HG03469 (cell line): ENCODE data around the gene ZSWIM6.

Experiments used
- ATAC-seq: cut with Tn5 transposase; IDR thresholded peaks from one replicate; pipeline ENCODE4 v1.9.1; 2021; ENCODE audit warnings: mild to moderate bottlenecking, moderate library complexity, moderate number of reproducible peaks; ENCODE audit not compliant: unreplicated experiment

Gene ZSWIM6

GRCh38 chr5:61331407-61332357, at the start of gene ZSWIM6:
TSS of gene ZSWIM6 (plus strand) at chr5:61332258. CDS start at chr5:61332273, 15 bp downstream.
- peak; percentile 44 for ATAC-seq

- ATAC-seq, result no peak
Observed at GRCh38 chr5:61283471-61283870, 48.6 kb upstream of the ZSWIM6 start.

GRCh38 chr5:61285531-61285930, 46.5 kb upstream of the ZSWIM6 start:
- no peak for ATAC-seq

- ATAC-seq, result no peak
Observed at GRCh38 chr5:61286446-61287132, 45.5 kb upstream of the ZSWIM6 start.

- no peak for ATAC-seq
Observed at GRCh38 chr5:61287474-61287873, 44.6 kb upstream of the ZSWIM6 start.

- ATAC-seq, result no peak
Observed at GRCh38 chr5:61289241-61289640, 42.8 kb upstream of the ZSWIM6 start.

GRCh38 chr5:61289669-61290306, 42.3 kb upstream of the ZSWIM6 start:
- ATAC-seq, result no peak

- ATAC-seq, result no peak
Observed at GRCh38 chr5:61290791-61291210, 41.3 kb upstream of the ZSWIM6 start.

GRCh38 chr5:61292062-61292657, 39.9 kb upstream of the ZSWIM6 start:
- ATAC-seq, result no peak

GRCh38 chr5:61293071-61293470, 39.0 kb upstream of the ZSWIM6 start:
- no peak for ATAC-seq

GRCh38 chr5:61293873-61294272, 38.2 kb upstream of the ZSWIM6 start:
- ATAC-seq, result no peak

- ATAC-seq, result no peak
Observed at GRCh38 chr5:61295365-61295764, 36.7 kb upstream of the ZSWIM6 start.

- no peak for ATAC-seq
Observed at GRCh38 chr5:61298066-61298465, 34.0 kb upstream of the ZSWIM6 start.

- ATAC-seq, result no peak
Observed at GRCh38 chr5:61298580-61298979, 33.5 kb upstream of the ZSWIM6 start.

GRCh38 chr5:61299261-61299681, 32.8 kb upstream of the ZSWIM6 start:
- ATAC-seq, result no peak

GRCh38 chr5:61301341-61302199, 30.5 kb upstream of the ZSWIM6 start:
- ATAC-seq, result no peak

GRCh38 chr5:61302200-61302563, 29.9 kb upstream of the ZSWIM6 start:
- no peak for ATAC-seq

- ATAC-seq, result no peak
Observed at GRCh38 chr5:61303346-61303745, 28.7 kb upstream of the ZSWIM6 start.

- ATAC-seq, result no peak
Observed at GRCh38 chr5:61304590-61305381, 27.3 kb upstream of the ZSWIM6 start.
